Heart left ventricle (tissue), 13 donors: ENCODE measurements around the gene TOMM6.

ENCODE experiments used
- CTCF ChIP-seq, 12 donors: fragments of 200-600 bp; sonication (generic) in 4 of 12; IDR thresholded peaks; one replicate each; pipeline versions ENCODE4 v1.5.0 to v1.8.0; 2018 to 2022; ENCODE audit warnings: antibody characterized with exemption in 12 of 12, mild to moderate bottlenecking in 5 of 12
- POLR2A ChIP-seq, 2 donors: fragments of 450-650 bp; IDR thresholded peaks; one replicate each; pipeline ENCODE4 v1.6.1; 2017; ENCODE audit warnings: antibody characterized with exemption in 2 of 2, mild to moderate bottlenecking in 2 of 2, moderate library complexity in 2 of 2
- donor health status: ischemic (EF 13 %, LVEDD 7.1; RV severe dilation, severe dysfunction).
- donor health status: DM: no; HTN: yes; CAD: no.
- donor health status: DM: no; HTN: no; CAD: no.
- donor health status: ischemic (EF 25% LVEDD 6.9; RV normal size, moderate dysfunction).
- donor health status: ischemic (EF 25% LVEDD 5.7; RV mildly dilated, moderate dysfunction).
- donor health status: ischemic (EF 35%, LVEDD 5.7; RV mildly dilated, moderate dysfunction).
- donor health status: nonischemic (EF 11% LVEDD 7.7; RV severe dilation, severe dysfunction).
- donor health status: DM: yes; HTN: yes; CAD: no.
- donor health status: PGD.
- donor health status: ischemic (EF 29% LVEDD 5.4; RV normal size, mild dysfunction).
- donor health status: nonischemic (EF 23%, LVEDD 6.1; RV moderate dilation, normal function).

GRCh38 chr6:41779788-41780550, 7.5 kb upstream of the TOMM6 start, which contains the start of gene FRS3:
- TF ChIP-seq CTCF (IDR thresholded peaks at IDR 0.05) (peak; percentile 84 to 97 (median 91)), POLR2A (IDR thresholded peaks at IDR 0.05) (peak in 1 of 2 donors; percentile 36)
